ENCODE data around the gene TDRD6.

GRCh38 chr6:46699970-46700369 lies 12.3 kb downstream of the TDRD6 start:
- no peak for TF ChIP-seq ZBTB1 (tag by site-specific recombination; IDR thresholded peaks at IDR 0.05)
- no peak for TF ChIP-seq ZNF416 (tag by site-specific recombination; IDR thresholded peaks at IDR 0.05)
- TF ChIP-seq ZNF658 (tag by site-specific recombination; IDR thresholded peaks at IDR 0.05) = no peak

Data from HEK293 (cell line).